ENCODE data around the gene CCSER2.
"Not testable (repeated sequence)": the region's sequence is repeated elsewhere in the genome, so short reads cannot be mapped to it uniquely, and the experiment has no call there.

CCSER2 gene

DNA sequence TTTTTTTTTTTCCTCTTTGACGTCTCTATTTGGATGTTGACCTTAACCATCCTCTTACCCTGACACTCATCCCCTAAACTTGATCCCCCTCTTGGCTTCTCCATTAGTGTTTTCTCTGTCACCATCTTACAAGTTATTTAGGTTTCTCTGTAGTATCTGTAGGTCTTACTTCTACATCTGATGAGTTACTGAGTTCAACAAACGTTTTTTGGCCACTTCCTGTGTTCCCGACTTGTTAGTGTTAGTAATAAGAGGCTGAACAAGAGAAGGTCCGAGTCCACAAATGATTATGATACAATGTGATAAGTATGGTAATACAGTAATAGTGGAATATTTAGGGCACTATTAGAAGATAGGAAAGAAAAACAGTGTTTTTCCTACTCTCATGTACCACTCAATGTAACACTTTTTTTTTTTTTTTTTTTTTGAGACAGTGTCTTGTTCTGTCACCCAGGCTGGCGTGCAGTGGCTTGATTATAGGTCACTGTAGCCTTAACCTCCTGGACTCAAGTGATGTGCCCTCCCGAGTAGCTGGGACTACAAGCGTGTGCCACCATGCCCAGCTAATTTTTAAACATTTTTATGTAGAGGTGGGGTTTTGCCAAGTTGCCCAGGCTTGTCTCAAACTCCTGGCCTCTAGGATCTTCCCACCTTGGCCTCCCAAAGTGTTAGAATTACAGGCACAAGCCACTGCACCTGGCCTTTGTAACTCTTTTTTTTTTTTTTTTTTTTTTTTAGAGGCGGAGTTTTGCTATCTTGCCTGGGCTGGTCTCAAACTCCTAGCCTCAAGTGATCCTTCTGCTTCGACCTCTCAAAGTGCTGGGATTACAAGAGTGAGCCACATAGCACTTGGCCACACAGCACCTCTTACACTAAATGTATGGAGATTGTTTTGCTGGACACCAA lies 12.5 kb downstream of the CCSER2 start:
- no peak overlapping the region for H3K4me3 Mint-ChIP-seq
- TF ChIP-seq, protein P1, sequence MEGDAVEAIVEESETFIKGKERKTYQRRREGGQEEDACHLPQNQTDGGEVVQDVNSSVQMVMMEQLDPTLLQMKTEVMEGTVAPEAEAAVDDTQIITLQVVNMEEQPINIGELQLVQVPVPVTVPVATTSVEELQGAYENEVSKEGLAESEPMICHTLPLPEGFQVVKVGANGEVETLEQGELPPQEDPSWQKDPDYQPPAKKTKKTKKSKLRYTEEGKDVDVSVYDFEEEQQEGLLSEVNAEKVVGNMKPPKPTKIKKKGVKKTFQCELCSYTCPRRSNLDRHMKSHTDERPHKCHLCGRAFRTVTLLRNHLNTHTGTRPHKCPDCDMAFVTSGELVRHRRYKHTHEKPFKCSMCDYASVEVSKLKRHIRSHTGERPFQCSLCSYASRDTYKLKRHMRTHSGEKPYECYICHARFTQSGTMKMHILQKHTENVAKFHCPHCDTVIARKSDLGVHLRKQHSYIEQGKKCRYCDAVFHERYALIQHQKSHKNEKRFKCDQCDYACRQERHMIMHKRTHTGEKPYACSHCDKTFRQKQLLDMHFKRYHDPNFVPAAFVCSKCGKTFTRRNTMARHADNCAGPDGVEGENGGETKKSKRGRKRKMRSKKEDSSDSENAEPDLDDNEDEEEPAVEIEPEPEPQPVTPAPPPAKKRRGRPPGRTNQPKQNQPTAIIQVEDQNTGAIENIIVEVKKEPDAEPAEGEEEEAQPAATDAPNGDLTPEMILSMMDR (IDR thresholded peaks at IDR 0.05; ENCODE audit: unreplicated experiment in 3 of 3), result no peak
- peaks cover 15% of the 10 kb centered on the region for H3K4me1 Mint-ChIP-seq
- peaks cover 20% of the 10 kb centered on the region for H3K36me3 Mint-ChIP-seq (ENCODE audit: low read depth)
- no peaks in the 10 kb centered on the region for H3K27me3 Mint-ChIP-seq (ENCODE audit: low read depth)
- H3K9me3 Mint-ChIP-seq, result peaks cover 3% of the 10 kb centered on the region
- H3K27ac Mint-ChIP-seq, result no peak overlapping the region

DNA sequence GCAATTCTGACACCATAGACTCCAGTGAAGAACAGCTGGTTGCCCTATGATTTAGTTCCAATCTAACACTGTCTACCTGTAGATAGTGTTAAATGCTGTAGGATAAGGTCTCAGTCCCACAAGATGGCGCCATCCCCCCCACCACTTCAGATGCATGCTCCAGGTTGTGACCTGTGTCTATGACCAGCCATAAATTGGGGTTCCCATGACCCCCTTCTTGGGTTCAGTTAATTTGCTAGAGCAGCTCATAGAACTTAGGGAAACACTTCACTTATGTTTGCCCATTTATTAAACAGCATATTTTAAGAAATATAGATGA lies 13.1 kb downstream of the CCSER2 start:
- Mint-ChIP-seq H3K4me1 (peaks cover 15% of the 10 kb centered on the region), H3K36me3 (ENCODE audit: low read depth) (peaks cover 22% of the 10 kb centered on the region), H3K9me3 (peaks cover 3% of the 10 kb centered on the region), H3K4me3 (no peak overlapping the region), H3K27me3 (ENCODE audit: low read depth) (no peaks in the 10 kb centered on the region), H3K27ac (no peak overlapping the region)
- TF ChIP-seq, protein P1 (IDR thresholded peaks at IDR 0.05; ENCODE audit: unreplicated experiment in 3 of 3), result no peak

DNA sequence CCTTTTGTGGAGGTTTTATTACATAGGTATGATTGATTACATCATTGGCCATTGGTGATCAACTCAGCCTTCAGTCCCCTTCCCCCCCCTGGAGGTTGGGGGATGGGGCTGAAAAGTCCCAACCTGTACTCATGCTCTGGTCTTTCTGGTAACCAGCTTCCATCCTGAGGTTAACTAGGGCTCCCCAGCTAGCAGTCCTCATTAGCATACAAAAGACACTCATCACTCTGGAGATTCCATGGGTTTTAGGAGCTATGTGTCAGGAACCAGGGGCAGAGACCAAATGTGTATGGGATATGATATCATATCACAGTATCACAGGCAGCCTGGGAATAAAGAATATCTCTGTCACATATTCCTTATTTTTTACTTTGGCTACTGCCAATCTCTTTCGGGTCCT lies 13.6 kb downstream of the CCSER2 start:
- Mint-ChIP-seq H3K36me3 (ENCODE audit: low read depth) (peaks cover 26% of the 10 kb centered on the region), H3K9me3 (peaks cover 5% of the 10 kb centered on the region), H3K4me1 (peaks cover 15% of the 10 kb centered on the region), H3K27me3 (ENCODE audit: low read depth) (no peaks in the 10 kb centered on the region), H3K4me3 (no peak overlapping the region), H3K27ac (no peak overlapping the region)
- TF ChIP-seq, protein P1 (IDR thresholded peaks at IDR 0.05; ENCODE audit: unreplicated experiment in 3 of 3), result no peak

DNA sequence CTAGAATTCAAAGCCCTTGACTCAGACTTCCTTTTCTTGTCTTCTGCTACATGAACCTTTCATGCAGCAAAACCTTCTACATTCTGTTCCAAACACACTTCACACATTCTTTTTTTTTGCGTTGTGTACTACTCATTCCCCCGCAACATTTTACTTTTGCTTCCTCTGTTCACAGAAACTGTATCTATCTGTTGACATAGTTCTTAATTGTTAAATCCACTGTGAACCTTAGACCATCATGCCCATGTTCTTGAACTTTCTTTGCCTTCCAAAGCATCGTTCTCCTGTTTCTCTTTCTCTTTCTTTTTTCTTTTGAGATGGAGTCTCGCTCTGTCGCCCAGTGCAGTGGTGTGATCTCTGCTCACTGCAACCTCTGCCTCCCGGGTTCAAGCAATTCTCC lies 14.2 kb downstream of the CCSER2 start:
- no peak overlapping the region for H3K4me3 Mint-ChIP-seq
- H3K27ac Mint-ChIP-seq, result no peak overlapping the region
- H3K4me1 Mint-ChIP-seq, result peaks cover 15% of the 10 kb centered on the region
- H3K9me3 Mint-ChIP-seq, result peaks cover 7% of the 10 kb centered on the region
- TF ChIP-seq, protein P1 (IDR thresholded peaks at IDR 0.05; ENCODE audit: unreplicated experiment in 3 of 3), result no peak
- no peaks in the 10 kb centered on the region for H3K27me3 Mint-ChIP-seq (ENCODE audit: low read depth)
- peaks cover 27% of the 10 kb centered on the region for H3K36me3 Mint-ChIP-seq (ENCODE audit: low read depth)

GRCh38 chr10:84343831-84344230 lies 15.4 kb downstream of the CCSER2 start:
- Mint-ChIP-seq H3K36me3 (ENCODE audit: low read depth) (peaks cover 35% of the 10 kb centered on the region), H3K27ac (no peak overlapping the region), H3K27me3 (ENCODE audit: low read depth) (no peaks in the 10 kb centered on the region), H3K4me1 (peaks cover 16% of the 10 kb centered on the region), H3K9me3 (peaks cover 7% of the 10 kb centered on the region), H3K4me3 (no peak overlapping the region)
- TF ChIP-seq, protein P1 (IDR thresholded peaks at IDR 0.05; ENCODE audit: unreplicated experiment in 3 of 3), result no peak

GRCh38 chr10:84344526-84344925 lies 16.1 kb downstream of the CCSER2 start:
- peaks cover 7% of the 10 kb centered on the region for H3K9me3 Mint-ChIP-seq
- no peak overlapping the region for H3K27ac Mint-ChIP-seq
- H3K4me1 Mint-ChIP-seq, result peaks cover 21% of the 10 kb centered on the region
- no peaks in the 10 kb centered on the region for H3K27me3 Mint-ChIP-seq (ENCODE audit: low read depth)
- no peak overlapping the region for H3K4me3 Mint-ChIP-seq
- TF ChIP-seq, protein P1 (IDR thresholded peaks at IDR 0.05; ENCODE audit: unreplicated experiment in 3 of 3), result no peak
- peaks cover 42% of the 10 kb centered on the region for H3K36me3 Mint-ChIP-seq (ENCODE audit: low read depth)

GRCh38 chr10:84347575-84348002 lies 19.2 kb downstream of the CCSER2 start:
- Mint-ChIP-seq H3K4me1 (peaks cover 25% of the 10 kb centered on the region), H3K36me3 (ENCODE audit: low read depth) (peaks cover 39% of the 10 kb centered on the region)
- not testable (repeated sequence) for H3K27ac Mint-ChIP-seq; H3K27me3 Mint-ChIP-seq (ENCODE audit: low read depth); H3K9me3 Mint-ChIP-seq; H3K4me3 Mint-ChIP-seq
